ENCODE data around the gene KCNS3.

DNA sequence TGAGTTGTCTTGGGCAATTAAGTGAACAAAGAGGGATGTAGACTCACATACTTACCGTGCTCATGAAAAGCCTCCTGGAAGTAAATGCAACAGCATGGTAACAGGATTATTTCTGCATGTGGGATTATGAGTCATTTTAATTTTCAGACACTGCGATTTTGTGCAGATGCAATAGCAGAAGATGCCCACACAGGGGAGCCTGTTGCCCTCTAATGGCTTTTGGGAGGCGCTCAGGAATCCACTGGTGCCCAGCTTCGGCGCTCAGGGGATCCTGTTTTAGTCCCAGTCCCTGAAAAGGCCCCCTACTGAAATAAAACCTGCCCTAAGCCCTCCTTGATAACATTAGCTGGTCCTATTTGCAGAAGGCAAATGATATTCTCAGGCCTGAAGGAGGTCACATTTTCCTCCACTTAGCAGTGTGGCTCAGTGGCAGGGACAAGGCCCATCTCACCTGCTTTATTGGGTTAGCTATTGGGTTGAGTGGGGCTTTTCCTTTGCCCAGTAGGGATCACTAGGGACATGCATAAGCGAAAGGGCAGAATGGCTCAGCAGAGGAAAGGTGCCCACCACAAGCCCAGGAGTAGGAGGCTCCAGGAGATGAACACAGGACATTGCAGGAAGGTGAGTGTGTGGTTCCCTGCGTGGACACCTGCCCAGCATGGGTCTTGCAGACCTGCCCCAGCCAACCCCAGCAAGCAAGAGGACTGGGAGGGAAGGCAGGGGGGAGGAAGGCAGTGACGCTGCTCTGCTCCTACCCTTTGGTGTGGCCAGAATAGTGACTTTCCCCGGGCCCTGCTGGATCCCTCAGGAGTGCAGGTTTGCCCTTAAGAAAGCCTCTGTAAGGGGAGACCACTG is 26.5 kb upstream of the KCNS3 start:
- TF ChIP-seq POLR2A (IDR thresholded peaks at IDR 0.05; ENCODE audit: low read depth, low read length): no peak
- TF ChIP-seq POLR2AphosphoS5 (IDR thresholded peaks at IDR 0.05; ENCODE audit: low read depth, low read length): no peak
- no peak for TF ChIP-seq TAF1 (IDR thresholded peaks at IDR 0.05; ENCODE audit: low read depth, low read length)
- TF ChIP-seq SPI1 (IDR thresholded peaks at IDR 0.05; ENCODE audit: low read depth, low read length): no peak
- no peak for TF ChIP-seq PAX5 (IDR thresholded peaks at IDR 0.05; ENCODE audit: insufficient read depth, low read length, severe bottlenecking)
- TF ChIP-seq POU2F2 (IDR thresholded peaks at IDR 0.05; ENCODE audit: low read depth, low read length): no peak

All from GM12891 (cell line).